Measurements from ENCODE around the gene KIF6.
"Not testable (repeated sequence)": the region's sequence is repeated elsewhere in the genome, so short reads cannot be mapped to it uniquely, and the experiment has no call there.

The KIF6 gene

GRCh38 chr6:39302669-39303424, 422.4 kb downstream of the KIF6 start:
- in situ Hi-C loops (cut with MboI; ENCODE audit: low sequenced_read_pairs): loop anchor here (5.0 kb wide), 1 partner anchor 136 kb away; no protein-coding TSS in a partner anchor

- in situ Hi-C loops (cut with MboI; ENCODE audit: low sequenced_read_pairs): loop anchor here (5.0 kb wide), 1 partner anchor 135 kb away; no protein-coding TSS in a partner anchor
Observed at GRCh38 chr6:39302011-39302410, 423.2 kb downstream of the KIF6 start.

DNA sequence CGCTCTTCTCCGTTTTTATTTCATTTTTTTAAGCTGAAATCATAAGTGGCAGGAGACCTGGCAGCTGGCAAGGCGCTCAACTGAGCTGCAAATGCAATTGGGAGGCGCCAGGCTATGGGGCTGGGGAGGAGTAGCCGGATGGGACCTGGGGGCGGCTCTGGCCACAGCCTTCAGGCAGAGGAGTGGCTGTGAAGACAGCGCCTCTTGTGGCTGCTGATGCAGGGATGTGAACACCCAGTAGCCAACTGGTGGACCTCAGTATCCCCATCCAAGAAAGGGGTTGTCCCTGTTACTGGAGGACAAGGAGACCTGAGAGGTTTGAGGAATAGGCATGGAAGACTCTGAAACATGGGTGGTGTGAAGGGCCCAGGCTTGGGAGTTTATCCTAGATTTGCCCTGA, 423.6 kb downstream of the KIF6 start:
- in situ Hi-C loops (cut with MboI; ENCODE audit: low sequenced_read_pairs): loop anchor here (5.0 kb wide), 1 partner anchor 134 kb away; no protein-coding TSS in a partner anchor

GRCh38 chr6:39300739-39301138, 424.5 kb downstream of the KIF6 start:
- in situ Hi-C loops (cut with MboI; ENCODE audit: low sequenced_read_pairs): loop anchor here (5.0 kb wide), 1 partner anchor 133 kb away; no protein-coding TSS in a partner anchor

GRCh38 chr6:39298061-39298460, 427.1 kb downstream of the KIF6 start:
- in situ Hi-C loops (cut with MboI; ENCODE audit: low sequenced_read_pairs): no loop called here

DNA sequence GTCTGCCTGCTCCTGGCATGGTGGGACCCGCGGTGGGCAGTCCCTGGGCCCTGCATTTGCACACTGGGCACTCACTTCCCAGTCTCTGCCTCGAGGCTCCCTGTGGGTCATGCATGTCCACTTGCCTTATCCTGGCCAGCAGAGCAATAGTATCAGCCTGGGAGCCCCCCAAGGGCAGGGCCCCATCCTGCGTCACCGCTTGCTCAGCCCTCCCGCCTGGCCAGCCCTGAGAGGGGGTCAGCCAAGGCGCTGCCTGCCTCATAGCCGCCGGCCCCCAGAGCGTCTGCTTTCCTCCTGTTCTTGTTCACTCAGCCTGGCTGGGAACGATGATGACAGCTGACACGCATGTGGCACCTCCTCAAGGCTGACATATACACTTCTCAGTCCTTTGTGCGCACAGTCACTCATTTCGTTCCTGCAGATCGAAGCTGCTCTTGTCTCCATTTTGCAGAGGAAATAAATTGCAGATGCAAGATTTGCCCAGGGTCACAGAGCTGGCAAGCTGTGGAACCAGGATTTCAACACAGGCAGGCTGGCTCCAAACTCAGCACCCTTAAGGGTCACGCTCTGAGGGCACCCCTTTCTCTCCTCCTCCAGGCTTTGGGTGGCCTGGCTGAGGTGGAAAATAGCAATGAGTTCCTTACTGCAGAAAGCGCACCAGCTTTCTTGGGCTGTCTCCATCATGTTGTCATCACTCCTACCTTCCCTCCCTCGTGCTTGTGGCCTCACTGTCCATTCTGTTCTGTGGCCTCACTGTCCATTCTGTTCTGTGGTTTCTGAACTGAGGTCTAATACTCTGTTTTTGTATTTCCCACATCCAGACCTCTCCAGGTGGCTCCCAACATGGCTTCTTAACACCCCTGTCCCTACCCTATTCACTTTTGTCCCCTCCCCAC, 428.2 kb downstream of the KIF6 start:
- in situ Hi-C loops (cut with MboI; ENCODE audit: low sequenced_read_pairs): no loop called here

DNA sequence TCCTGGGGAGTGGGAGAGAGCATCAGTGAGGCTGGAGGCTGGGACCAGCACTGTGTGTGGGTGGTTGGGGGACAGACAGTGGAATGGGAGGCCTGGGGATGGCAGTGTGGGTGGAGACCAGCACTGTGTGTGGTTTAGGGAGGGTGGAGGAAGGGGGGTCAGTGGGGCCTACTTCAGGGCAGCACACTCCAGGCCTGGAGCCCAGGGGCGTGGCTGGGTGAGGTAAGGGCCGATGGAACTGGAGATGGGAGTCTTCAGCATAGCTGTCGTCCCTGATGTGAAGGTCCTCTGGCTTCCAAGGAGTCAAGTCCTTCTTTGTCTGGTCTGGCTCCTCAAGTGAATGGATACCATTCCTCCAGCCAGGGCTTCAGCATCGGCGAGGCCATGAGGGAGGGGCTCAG, 429.6 kb downstream of the KIF6 start:
- in situ Hi-C loops (cut with MboI; ENCODE audit: low sequenced_read_pairs): no loop called here

DNA sequence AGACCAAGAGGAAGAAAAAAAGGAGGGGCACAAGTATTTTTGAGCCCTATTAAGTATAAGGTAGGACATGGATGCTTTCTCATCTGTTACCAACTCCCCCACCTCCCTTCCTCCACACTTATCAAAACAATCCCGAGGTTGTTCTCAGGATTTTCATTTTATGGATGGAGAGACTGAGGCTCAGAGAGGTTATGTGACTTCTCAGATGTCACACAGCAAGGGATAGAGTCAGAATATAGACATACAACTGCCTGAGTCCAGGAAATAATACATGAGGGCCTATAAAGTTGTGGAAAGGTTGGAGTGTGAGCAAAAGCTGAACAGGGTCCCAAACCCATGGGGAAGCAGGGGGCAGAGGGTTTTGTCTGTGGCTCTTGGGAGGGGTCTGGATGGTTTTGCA, 430.3 kb downstream of the KIF6 start:
- in situ Hi-C loops (cut with MboI; ENCODE audit: low sequenced_read_pairs): no loop called here

DNA sequence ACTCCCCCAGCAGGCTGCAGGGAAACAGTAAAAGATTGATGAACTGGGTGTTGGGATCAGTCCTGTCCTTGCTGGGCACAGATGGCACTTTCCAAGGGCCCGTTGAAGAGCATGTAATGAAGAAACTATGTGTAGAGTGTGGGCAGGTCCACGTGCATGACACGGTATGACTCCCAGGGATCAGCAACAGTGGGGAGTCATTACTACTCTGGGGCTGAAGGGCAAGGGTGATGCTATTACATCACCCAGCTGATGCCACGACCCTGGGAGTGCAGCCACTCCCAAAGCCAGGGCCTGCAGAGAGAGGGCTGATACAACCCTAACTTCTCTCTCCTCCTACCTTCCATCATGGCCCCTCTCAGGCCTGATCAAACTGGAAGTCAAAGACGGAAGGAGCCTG, 431.1 kb downstream of the KIF6 start:
- in situ Hi-C loops (cut with MboI; ENCODE audit: low sequenced_read_pairs): no loop called here

GRCh38 chr6:39292637-39293036, 432.6 kb downstream of the KIF6 start:
- in situ Hi-C loops (cut with MboI; ENCODE audit: low sequenced_read_pairs): no loop called here

GRCh38 chr6:39289490-39289889, 435.7 kb downstream of the KIF6 start:
- in situ Hi-C loops (cut with MboI; ENCODE audit: low sequenced_read_pairs): no loop called here

- in situ Hi-C loops (cut with MboI; ENCODE audit: low sequenced_read_pairs): no loop called here
Observed at GRCh38 chr6:39287601-39288000, 437.6 kb downstream of the KIF6 start.

DNA sequence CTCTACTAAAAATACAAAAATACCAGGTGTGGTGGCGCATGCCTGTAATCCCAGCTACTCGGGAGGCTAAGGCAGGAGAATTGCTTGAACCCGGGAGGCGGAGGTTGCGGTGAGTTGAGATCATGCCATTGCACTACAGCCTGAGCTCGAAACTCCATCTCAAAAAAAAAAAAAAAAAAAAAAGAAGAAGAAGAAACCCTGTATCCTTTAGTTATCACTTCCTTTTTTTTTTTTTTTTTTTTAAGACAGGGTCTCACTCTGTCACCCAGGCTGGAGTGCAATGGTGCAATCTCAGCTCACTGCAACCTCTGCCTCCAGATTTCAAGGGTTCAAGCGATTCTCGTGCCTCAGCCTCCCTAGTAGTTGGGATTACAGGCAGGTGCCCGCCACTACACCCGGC, 438.6 kb downstream of the KIF6 start:
- in situ Hi-C loops (cut with MboI; ENCODE audit: low sequenced_read_pairs): not testable (repeated sequence)

GRCh38 chr6:39282774-39283173, 442.4 kb downstream of the KIF6 start:
- in situ Hi-C loops (cut with MboI; ENCODE audit: low sequenced_read_pairs): no loop called here

GRCh38 chr6:39281312-39281980, 443.8 kb downstream of the KIF6 start:
- in situ Hi-C loops (cut with MboI; ENCODE audit: low sequenced_read_pairs): no loop called here

DNA sequence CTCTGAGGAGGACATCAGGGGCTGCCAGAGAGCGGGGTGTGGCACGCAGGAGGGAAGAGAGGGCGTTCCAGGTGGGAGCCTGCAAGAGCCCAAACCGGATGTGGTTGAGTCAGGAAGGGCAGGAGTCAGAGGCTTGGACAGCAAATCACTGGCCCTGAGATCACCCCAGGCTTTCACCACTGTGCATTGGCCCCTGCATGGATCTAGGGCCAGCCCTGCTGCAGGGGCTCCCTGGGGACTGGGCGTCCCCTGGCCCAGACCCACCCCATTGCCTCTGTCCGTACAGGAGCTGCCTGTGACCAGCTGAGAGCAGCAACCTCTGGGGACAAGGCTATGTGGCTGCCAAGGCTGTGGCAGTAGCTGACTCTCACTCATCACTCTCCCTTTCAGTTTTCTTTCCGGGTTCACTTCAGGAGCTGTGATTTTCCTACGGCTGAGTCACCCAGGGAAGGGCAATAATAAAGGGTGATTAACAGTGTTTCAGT, 444.9 kb downstream of the KIF6 start:
- in situ Hi-C loops (cut with MboI; ENCODE audit: low sequenced_read_pairs): no loop called here

Data from HL-60/S4 treated with phorbol 12-myristate 13-acetate at 8.2 ng/mL for 4 days and 3 days (cell line).